NCI-H226 (cell line): ENCODE measurements around the gene LAD1.
A peak's percentile ranks its signal among the peaks of the same experiment; 100 is the strongest.

Experiments used
- DNase-seq: peaks from one replicate; pipeline ENCODE4 v3.0.0-alpha.2; 2015

LAD1 gene

GRCh38 chr1:201360901-201361651 lies 38.0 kb downstream of the LAD1 start:
- no peak for DNase-seq

DNA sequence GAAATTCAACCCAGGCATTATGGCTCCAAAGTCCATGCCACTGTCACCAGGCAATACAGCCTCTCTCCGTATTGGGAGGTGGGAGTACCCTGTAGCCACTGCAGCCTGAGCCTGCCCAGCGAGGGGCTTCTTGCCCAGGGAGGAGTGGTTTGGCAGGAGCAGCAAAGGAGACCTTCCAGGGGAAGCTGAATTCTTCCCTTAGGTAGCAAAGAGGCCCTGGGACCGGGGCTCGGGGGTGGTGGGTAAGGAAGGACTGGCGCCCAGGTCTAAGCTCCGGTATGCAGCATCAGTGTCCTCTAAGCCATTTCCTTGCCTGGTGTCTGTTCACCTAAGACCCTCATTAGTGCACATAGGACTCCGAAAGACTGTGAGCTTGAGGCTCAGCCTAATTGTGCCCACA lies 38.6 kb downstream of the LAD1 start:
- no peak for DNase-seq

GRCh38 chr1:201359873-201360210 lies 39.3 kb downstream of the LAD1 start:
- no peak for DNase-seq

- DNase-seq: no peak
Measured at GRCh38 chr1:201359031-201359872, 39.9 kb downstream of the LAD1 start.

- DNase-seq: no peak
Measured at GRCh38 chr1:201358596-201358995, 40.5 kb downstream of the LAD1 start.

DNA sequence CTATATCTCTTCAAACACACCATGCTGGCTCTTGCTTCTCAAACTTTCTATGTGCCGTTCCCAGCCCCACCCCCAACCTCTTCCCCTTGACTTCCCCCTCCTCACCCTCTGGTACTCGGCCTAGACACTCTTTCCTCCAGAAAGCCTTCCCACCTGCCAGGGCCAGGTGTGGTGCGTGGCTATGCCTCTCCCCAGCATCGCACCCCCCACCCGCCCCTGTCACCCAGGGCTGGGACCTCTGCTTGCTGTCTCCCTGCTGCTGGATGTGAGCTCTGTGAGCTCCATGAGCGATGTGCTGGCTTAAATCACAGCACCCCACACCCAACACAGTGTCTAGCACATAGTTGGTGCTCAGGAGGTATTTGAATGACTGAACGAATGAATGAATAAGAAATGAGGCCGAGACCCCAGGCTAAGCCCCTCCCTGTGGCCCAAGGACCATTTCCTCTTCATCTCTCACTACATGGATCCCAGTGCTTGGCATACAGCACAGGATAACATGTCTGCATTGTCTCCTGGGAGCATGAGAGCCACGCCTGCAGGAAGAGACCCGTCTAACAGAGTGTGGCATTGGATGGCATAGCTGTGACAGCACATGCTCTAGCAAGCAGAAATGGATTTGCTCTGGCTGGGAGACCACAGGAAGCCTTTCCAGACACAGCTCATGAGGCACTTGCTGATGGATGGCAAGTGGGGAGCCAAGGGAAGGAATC lies 41.3 kb downstream of the LAD1 start:
- no peak for DNase-seq

GRCh38 chr1:201357211-201357610 lies 41.9 kb downstream of the LAD1 start:
- no peak for DNase-seq

DNA sequence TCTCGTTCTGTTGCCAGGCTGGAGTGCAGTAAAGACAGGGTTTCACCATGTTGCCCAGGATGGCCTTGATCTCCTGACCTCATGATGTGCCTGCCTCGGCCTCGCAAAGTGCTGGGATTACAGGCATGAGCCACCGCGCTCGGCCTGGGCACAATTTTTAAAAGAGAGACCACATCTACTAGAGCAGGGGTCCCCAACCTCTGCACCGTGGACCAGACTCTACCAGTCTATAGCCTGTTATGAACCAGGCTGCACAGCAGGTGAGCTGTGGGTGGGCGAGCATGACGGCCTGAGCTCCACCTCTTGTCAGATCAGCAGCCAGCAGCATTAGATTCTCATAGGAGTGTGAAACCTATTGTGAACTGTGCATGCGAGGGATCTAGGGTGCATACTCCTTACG lies 42.4 kb downstream of the LAD1 start:
- no peak for DNase-seq

DNA sequence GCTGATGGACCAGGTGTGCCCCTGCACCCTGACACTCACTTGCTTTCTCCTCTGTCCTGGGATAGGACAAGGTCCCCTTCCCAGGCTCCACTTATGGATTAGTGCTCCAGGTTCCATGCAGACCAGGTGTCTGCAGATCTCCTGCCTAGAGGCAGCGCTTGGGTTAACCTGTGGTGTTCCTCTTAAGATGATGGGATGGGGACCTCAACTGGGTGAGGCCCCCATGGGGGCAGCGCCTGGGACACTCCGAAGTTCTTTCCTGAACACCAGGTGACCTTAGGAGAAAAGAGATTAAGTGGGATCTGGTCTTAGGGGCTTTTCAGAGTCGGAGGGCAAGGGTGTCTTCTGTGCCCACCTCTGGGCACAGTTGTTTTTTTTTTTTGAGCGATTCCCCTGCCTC lies 42.9 kb downstream of the LAD1 start:
- no peak for DNase-seq

DNA sequence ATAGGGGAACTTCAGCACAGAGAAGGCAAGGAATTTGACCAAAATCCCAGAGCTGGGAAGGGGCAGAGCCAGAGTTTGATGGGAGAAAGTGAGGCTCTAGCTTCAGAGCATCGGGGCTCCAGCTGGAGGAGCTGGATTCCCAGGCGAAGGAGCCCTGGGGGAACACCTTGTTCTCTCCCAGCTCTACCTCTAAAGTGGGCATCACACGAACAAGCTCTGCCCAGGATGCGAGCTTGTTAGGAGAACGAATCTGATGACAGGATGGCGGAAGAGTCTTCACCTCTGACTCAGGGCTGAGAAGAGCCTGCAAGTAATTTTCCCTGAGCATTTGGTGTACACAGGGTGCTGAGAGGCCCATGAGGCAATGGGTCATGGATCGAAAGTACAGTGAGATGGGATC lies 43.7 kb downstream of the LAD1 start:
- DNase-seq: no peak

DNA sequence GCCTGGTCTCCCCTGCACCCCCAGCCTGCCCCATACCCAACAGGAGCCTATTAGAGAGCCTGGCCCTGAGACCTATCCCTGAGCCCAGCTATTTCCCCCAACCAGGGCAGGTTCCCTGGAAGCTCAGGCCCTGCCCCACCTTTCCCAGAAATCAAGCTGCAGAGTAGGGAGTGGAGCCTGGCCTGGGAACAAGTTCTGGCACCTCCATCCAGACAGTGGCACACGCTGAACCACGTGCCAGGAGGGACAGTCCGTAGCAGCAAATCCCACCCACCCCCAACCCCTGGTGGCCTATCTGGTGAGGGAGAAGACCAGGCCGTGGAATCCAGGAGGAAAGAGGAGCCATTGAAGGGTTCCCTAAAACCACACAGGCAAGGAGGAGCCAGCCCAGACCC lies 44.2 kb downstream of the LAD1 start:
- no peak for DNase-seq

DNA sequence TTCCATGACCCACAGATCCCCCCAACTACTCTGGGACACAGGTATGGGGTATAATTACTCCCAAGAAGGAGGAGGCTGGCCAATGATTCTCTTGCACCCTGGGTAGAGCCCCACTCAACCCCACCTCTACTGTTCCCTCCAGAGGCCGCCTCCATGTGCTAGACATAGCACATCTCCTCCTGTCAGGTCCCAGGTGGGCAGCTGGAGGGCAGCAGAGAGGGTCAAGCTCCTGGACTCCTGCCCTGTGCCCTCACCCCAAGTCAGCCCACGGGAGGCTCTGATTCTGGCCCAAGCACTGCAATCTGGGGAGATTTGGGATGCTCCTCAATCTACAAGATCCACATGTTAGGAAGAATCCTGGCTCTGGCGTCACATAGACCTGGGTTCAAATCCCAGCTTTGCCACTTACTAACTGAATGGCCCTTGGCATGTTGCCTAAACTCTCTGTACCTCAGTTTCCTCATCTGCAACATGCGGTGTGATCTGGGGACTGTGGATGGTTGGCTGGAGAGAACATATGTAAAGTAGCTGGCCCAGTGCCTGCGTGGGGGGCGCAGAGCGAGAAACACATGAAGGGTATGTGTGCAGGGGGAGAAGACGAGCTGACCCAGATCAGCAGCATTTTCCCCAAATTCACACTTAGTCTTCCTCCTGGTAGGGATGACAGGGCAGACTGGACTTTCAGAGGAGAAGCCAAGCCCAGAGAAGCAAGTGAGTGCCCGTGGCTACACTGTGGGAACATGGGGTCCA lies 44.8 kb downstream of the LAD1 start:
- DNase-seq: no peak

- no peak for DNase-seq
Measured at GRCh38 chr1:201353186-201353940, 45.8 kb downstream of the LAD1 start.

DNA sequence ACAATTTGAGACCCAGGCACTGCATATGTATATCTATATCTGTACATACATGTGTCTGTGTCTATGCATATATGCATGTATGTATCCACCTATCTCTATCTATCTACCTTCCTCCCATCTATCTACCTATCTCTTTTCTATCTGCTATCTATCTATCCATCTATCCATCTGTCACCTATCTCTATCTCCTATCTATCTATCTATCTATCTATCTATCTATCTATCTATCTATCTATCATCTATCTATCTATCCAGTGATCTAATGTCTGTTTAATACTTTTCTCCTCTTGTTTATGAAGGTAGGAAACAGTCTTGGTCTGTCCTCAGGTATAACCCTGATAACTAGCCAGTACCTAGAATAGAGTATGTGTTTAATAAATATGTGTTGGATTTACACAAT lies 47.5 kb downstream of the LAD1 start:
- DNase-seq: no peak

DNA sequence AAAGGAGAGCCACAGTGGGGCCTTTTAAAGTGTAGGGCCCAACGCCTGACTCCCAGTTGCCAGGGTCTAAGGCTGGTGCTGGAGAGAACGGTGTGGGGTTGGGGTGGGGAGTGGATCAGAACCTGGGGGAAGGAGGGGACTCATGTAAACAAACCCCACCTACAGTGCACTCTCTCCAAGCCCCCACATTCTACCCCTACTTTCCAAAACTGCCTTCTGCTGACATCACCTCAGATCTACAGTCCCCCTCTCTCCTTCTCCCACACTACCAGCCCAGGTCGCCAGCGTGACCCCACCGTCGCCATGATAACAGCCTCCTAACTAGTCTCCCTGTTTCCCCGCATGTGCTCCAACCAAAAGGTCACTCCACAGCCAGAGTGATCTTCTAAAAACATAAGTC lies 48.2 kb downstream of the LAD1 start:
- no peak for DNase-seq

- DNase-seq: no peak
Measured at GRCh38 chr1:201350361-201350725, 48.8 kb downstream of the LAD1 start.

DNA sequence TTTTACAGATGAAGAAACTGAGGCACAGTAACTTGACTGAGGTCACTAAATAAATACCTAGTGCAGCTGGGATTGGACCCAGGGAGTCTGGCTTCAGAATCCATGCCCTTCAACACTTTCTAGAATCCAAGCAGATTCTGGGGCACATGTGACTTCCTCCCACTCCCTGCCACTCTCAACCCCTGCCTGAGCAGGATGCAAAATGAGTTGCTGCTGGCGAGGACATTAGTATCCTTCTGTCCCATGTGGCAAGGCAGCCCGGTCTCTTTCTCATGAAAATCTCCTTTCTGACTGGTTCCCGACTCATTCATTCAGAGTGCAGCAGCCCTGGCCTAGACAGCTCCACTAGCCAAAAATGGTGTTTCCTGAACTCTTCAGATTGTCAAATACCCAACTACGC lies 50.0 kb downstream of the LAD1 start:
- no peak for DNase-seq

DNA sequence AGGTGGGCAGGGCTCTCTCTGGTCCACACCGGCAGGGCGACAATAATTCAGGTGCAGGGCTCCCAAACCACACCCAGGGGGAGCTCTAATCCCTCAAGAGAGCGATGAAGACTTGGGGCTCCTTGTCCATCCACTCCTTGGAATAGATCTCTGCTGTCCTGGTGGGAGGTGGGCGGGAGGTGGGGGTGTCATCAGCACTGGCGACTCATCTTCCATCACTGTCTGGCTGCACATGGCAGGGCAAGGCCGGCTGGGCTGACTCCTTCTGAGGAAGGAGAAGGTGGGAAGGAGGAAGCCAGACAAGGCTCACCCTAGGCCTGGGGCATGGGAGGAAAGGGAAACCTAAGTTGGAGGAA lies 50.9 kb downstream of the LAD1 start:
- DNase-seq: peak; percentile 25

- DNase-seq: no peak
Measured at GRCh38 chr1:201347498-201348210, 51.5 kb downstream of the LAD1 start.

- DNase-seq: no peak
Measured at GRCh38 chr1:201346987-201347386, 52.1 kb downstream of the LAD1 start.

DNA sequence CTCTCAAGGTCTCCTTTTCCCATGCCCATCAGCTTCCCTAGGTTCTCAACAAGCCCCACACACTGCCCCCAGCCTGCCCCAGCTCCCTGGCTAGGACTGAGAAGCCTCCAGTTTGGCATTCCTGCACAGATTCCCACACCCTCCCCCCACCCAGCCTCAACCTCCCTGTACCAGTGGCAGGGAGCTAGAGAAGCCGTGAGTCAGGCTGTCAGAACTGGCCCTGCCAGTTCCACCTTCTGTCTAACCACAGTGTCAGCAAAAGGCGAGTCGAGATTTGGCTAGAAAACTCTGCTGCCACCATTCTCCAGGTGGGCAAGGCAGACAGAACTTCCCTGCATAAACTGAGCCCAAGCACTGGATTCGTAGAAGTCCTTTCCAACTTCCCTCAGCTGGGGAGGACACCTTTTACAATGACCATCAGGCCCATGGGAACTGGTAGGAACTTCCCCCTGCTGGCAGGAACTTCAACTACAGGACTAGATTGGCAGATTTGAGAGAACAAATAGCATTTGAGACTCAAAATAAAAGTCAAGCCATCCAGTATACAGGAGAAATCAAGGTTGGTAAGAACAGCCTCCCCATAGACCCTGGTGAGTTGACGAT lies 52.7 kb downstream of the LAD1 start:
- DNase-seq: peak; percentile 39

DNA sequence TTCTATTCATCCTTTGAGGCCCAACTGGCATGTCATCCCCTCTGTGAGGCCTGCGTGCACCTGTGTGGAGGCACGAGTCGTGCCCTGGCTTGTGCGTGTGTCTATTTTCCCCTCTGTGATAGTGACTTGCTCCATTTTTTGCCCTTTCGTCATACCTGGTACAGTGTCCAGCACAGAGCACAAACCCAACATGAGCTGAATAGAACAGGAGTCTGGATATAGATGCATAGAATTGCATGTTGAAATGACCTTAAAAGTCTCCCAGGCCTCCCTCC lies 54.1 kb downstream of the LAD1 start:
- DNase-seq: no peak
